Endometrium (tissue), 2 donors: ENCODE results near the gene RAB11FIP3.

Experiments used
- FAIRE-seq: peaks from 2 replicates; lab custom pipeline; 2012; peaks lifted over from hg19 to GRCh38; lab: Jason Lieb, UNC
- donor health status: control.
- donor health status: control.

Gene RAB11FIP3

GRCh38 chr16:567373-568256 is 142.2 kb downstream of the RAB11FIP3 start:
- no peak for FAIRE-seq

DNA sequence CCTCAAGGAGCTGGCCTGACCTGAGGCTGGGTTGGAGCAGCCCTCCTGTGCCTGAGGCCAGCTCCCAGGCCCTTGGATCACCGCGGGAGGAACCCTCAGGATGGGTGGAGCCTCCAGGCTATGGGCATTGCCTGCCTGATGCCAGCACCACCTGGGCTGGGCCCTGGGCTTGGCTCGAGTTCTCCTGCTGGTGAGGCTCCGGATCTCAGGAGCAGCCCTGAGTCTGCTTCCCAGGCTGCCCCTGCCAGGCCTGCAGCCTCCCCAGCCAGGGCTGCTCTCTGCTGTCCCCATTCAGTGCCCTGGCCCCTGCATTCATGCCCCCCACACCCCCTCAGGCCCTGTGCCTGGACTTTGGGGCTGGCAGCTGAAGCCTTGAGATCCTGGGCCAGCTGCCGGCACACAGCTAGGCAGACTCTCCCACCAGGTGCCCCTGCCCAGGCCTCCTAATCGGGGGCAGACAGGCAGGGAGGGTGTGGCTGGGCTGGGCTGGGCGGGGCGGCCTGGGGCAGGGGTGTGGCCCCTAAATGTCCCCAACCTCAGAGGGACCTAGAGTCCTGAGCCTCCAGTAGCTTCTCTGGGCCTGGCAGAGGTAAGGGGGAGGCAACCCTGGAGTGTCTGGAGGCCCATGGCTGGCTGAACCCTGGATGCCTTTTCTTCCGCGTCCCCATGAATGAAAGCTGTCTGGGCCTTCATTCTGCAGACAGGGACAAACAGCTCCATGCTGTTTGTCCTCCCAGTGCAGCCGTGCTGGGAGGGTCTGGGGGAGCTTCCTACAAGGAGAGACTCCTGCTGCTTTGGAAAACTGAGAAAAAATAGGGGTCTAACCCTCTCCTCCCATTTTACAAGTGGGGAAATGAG is 143.2 kb downstream of the RAB11FIP3 start:
- FAIRE-seq: no peak

- FAIRE-seq: no peak
Measured at GRCh38 chr16:569445-570254, 144.2 kb downstream of the RAB11FIP3 start, which contains the start of gene PIGQ. Gene PIGQ, plus strand, starts transcription at chr16:569968. Its CDS starts 4,107 bp downstream, at chr16:574075.
